Cardiac fibroblast (primary cell): ENCODE data around the gene FUCA2.
"Not testable (repeated sequence)": the region's sequence is repeated elsewhere in the genome, so short reads cannot be mapped to it uniquely, and the experiment has no call there.

Experiments
- DNase-seq, 2 donors: peaks; one replicate each; pipeline versions ENCODE4 v3.0.0 to v3.0.0-alpha.2; 2010; ENCODE audit warnings: low read depth in 2 of 2
- H3K4me3 ChIP-seq, 2 donors: replicated peaks in 1 of 2; 1 replicate in 1 of 2; 2 replicates in 1 of 2; pipeline ENCODE4 v1.5.1; 2011; ENCODE audit warnings: low read depth in 2 of 2, low read length in 2 of 2, mild to moderate bottlenecking in 2 of 2, moderate library complexity in 1 of 2
- CTCF ChIP-seq: IDR thresholded peaks from one replicate; pipeline ENCODE4 v1.5.1; 2011; ENCODE audit warnings: low read depth, mild to moderate bottlenecking, low read length, inconsistent platforms

Gene FUCA2

GRCh38 chr6:143486752-143487151 is 24.8 kb downstream of the FUCA2 start:
- no peak for DNase-seq
- no peak for TF ChIP-seq CTCF
- H3K4me3 ChIP-seq = no peak overlapping the region

DNA sequence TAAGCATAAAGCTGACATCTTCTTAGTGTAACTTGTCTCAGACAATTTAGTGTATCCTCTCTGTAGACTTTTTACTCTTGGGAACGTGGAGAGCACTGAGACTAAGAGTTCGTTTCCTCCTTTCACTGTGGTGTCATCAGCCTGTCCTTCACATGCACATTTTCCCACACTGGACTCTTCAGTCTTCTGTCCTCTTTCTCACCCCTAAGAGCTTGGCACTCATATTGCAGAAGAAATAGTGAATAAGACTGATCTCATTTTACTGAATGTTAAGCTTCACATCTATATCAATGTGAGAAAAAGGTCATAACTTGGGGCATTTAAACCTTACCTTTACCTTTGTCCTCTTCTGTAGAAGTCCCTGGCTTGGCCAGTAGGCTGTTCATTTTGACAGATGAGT is 25.6 kb downstream of the FUCA2 start:
- peak in 1 of 2 donors; percentile 7 for DNase-seq
- no peak overlapping the region for H3K4me3 ChIP-seq
- TF ChIP-seq CTCF = no peak

DNA sequence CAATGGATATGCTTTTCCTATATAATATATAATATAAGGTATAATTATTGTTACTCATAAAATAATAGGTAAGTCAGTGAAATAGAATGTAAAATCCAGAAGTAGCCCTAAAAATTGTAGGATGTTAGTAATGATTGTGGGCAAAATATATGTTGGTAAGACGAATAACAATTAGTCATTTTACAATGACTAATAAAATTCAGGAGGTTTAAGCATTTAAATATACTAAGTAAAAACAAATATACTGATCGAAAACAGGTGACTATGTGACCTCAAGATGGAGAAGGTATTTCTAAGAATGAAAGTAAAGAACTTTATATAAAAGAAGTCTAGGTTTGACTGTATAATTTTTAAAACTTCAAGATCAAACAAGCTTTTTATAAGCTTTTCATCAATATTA is 28.9 kb downstream of the FUCA2 start:
- no peak overlapping the region for H3K4me3 ChIP-seq
- no peak for TF ChIP-seq CTCF
- DNase-seq = no peak

DNA sequence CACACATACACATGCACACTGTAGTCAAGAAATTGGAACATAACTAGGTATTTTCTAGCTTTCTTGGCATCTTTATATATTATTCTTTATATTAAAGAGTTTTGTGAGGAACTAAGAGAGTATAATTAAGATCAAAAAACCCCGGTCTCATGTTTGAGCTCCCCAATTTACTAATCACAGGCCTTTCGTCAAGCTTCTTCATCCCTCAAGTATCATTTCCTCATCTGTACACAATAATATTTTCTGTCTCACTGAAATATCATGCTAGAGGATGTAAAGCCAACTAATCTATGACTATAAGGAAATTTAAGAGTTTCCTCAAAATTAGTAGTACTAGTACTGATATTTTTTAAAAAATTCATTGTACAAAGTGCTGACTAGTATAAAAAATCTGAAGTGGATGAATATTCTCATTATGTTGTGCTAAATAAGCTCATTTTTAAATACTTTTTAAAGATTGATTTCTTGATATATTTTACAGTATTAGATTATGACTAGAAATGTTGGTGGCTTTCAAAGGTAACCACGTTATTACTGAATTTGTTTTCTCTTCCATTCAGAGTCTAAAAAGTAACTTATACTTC is 32.9 kb downstream of the FUCA2 start:
- no peak overlapping the region for H3K4me3 ChIP-seq
- no peak for TF ChIP-seq CTCF
- no peak for DNase-seq

DNA sequence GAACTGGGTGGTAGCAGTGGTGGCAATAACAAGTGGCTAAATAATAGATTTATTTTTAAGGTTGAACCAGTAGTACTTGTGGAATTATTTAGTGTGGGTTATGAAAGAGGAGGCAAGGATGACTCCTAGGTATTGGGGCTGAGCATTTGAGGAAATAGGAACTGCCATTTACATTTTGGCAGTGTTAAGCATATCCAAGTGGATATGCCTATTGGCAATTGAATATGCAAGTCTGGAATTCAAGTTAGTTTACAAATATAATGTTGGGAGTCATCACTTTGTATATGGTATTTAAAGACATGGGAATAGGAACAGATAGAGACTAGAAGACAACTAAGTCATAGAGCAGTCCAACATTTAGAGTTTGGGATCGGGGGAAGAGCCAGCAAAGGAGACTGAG is 35.0 kb downstream of the FUCA2 start:
- H3K4me3 ChIP-seq = no peak overlapping the region
- TF ChIP-seq CTCF = no peak
- DNase-seq = no peak

- TF ChIP-seq CTCF = no peak
Observed at GRCh38 chr6:143471822-143472221, 39.7 kb downstream of the FUCA2 start.

DNA sequence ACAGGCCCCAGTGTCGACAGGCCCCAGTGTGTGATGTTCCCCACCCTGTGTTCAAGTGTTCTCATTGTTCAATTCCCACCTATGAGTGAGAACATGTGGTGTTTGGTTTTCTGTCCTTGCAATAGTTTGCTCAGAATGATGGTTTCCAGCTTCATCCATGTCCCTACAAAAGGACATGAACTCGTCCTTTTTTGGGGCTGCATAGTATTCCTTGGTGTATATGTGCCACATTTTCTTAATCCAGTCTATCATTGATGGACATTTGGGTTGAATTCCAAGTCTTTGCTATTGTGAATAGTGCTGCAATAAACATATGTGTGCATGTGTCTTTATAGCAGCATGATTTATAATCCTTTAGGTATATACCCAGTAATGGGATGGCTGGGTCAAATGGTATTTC is 42.7 kb downstream of the FUCA2 start:
- not testable (repeated sequence) for H3K4me3 ChIP-seq, DNase-seq

More at GRCh38 chr6:143471822-143472221, 39.7 kb downstream of the FUCA2 start:
- no peak overlapping the region for H3K4me3 ChIP-seq
- DNase-seq = no peak
